GM10266 (cell line): ENCODE data around the gene CFTR.

Experiments
- DNase-seq: peaks from one replicate; pipeline ENCODE4 v3.0.0; 2012; ENCODE audit errors: extremely low spot score
- CTCF ChIP-seq: IDR thresholded peaks from 2 replicates; pipeline ENCODE4 v1.5.1; 2012; ENCODE audit warnings: mild to moderate bottlenecking, low read depth; ENCODE audit not compliant: control insufficient read depth, insufficient read depth; ENCODE audit errors: missing control alignments

Gene CFTR

GRCh38 chr7:117637937-117638336 lies 158.1 kb downstream of the CFTR start:
- no peak for TF ChIP-seq CTCF
- no peak for DNase-seq

GRCh38 chr7:117639966-117640365 lies 160.1 kb downstream of the CFTR start:
- no peak for DNase-seq
- no peak for TF ChIP-seq CTCF

- TF ChIP-seq CTCF, result no peak
- DNase-seq, result no peak
Observed at GRCh38 chr7:117640465-117640864, 160.6 kb downstream of the CFTR start.

GRCh38 chr7:117645481-117646165 lies 165.8 kb downstream of the CFTR start:
- DNase-seq, result no peak
- TF ChIP-seq CTCF, result no peak

- DNase-seq, result no peak
- TF ChIP-seq CTCF, result no peak
Observed at GRCh38 chr7:117648203-117648866, 168.5 kb downstream of the CFTR start.

GRCh38 chr7:117652943-117653680 lies 173.3 kb downstream of the CFTR start:
- no peak for TF ChIP-seq CTCF
- DNase-seq, result no peak

GRCh38 chr7:117654780-117655179 lies 175.0 kb downstream of the CFTR start:
- no peak for TF ChIP-seq CTCF
- no peak for DNase-seq
